NT2/D1 (cell line): Measurements from ENCODE around the gene ZNF778.

Experiments used
- SUZ12 ChIP-seq: IDR thresholded peaks from 2 replicates; pipeline ENCODE4 v1.6.1; 2011; ENCODE audit not compliant: insufficient read length, insufficient read depth; ENCODE audit errors: extremely low read depth
- YY1 ChIP-seq: IDR thresholded peaks from 2 replicates; pipeline ENCODE4 v1.6.1; 2011; ENCODE audit not compliant: insufficient read length, insufficient read depth

DNA sequence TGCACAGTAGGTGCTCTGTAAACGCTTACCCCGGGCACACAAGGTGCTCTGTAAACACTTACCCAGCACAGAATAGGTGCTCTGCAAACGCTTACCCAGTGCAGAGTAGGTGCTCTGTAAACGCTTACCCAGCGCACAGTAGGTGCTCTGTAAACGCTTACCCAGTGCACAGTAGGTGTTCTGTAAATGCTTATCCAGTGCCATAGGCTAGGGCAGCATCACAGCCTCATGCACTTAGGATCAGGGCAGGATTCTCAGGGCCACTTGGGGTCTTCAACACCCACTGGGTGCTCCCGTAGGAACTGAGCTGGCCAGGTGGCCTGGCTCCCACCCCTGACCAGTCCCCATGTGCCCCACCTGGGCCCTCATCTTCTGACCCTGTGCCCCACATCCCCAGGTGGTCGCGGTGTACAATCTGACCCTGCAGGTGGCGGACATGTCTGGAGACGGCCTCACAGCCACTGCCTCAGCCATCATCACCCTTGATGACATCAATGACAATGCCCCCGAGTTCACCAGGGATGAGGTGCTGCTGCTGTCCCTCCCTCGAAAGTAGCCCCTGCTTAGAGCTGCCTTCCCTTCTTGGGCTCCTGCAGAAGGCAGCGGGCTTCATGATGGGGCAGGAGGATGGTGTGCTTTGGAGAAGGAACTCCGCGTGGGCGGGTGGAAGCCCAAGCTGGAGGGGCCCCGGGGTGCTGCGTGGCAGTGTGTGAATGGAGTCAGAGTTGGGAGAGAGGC lies 30.3 kb upstream of the ZNF778 start:
- TF ChIP-seq YY1 (no peak), SUZ12 (no peak)
